ENCODE data around the gene JPT2.
"Not testable (repeated sequence)": the region's sequence is repeated elsewhere in the genome, so short reads cannot be mapped to it uniquely, and the experiment has no call there.

JPT2 gene

DNA sequence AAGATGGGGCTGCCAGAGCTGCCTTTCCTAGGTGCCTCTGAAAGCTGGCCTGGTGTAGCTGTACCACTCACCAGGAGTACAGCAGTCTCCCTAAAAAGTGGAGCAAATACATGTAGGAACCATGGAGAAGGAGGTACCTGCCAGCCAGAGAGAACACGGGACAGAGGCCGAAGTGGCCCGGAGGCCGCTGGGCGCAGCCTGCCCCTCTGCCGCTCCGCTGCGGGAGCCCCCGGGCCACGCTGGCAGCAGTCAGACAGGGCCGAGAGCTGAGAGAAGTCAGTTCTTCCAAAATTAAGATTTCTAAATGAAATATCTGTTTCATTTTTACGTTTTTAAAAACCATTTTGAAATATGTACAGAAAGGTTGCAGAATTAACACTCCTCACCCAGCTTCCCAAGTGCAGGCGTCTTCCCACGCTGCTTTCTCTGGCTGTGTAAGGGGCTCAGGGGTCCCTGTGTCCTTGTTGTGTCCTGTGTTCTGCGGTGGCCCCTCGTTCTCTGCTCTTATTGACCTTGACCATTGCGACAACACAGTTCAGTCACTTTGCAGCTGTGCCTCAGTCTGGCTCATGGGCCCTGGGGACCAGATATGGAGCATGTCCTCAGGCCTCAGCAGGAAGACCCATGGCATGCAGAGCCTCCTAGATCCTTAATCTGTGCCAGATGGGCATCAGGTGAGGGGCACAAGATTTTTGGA lies 32.9 kb downstream of the JPT2 start:
- DNase-seq = no peak

GRCh38 chr16:1712791-1713261 lies 34.7 kb downstream of the JPT2 start:
- DNase-seq = no peak

DNA sequence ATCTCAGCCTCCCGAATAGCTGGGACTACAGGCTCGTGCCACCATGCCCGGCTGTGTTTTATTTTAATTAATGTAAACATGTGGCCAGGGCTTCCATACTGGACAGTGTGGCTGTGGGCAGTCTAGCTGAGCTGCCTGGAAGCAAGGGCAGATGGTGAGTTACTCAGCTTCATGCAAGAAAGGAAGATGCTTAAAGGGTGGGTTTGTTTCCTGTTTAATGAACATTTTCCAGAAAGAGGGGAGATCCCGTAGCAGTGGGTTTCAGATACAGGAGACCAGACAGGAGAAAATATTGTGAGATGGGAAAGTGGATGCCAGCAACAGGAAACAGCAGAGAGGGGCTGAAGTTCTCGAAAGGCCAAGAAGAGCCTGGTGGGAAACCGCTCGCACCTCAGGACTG lies 35.3 kb downstream of the JPT2 start:
- no peak for DNase-seq

- DNase-seq = no peak
These were observed 35.9 kb downstream of the JPT2 start for GRCh38 chr16:1713933-1714332.

- no peak for DNase-seq
These were observed 37.1 kb downstream of the JPT2 start for GRCh38 chr16:1715220-1715619.

- DNase-seq = not testable (repeated sequence)
These were observed 40.2 kb downstream of the JPT2 start for GRCh38 chr16:1718236-1718635.

GRCh38 chr16:1719559-1720229 lies 41.6 kb downstream of the JPT2 start:
- DNase-seq = not testable (repeated sequence)

DNA sequence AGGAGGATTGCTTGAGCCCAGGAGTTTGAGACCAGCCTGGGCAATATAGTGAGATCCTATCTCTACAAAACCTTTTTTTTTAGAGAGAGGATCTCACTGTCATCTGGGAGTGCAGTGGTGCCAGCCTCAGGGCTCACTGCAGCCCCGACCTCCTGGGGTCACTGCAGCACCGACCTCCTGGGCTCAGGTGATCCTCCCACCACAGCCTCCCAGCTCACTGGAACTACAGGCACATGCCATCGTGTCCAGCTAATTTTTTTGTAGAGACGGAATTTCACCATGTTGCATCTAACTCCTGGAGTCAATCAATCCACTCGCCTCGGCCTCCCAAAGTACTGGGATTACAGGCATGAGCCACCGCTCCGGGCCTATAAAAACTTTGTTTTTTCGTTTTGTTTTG lies 43.3 kb downstream of the JPT2 start:
- no peak for DNase-seq

- peak; percentile 44 for DNase-seq
These were observed 45.5 kb downstream of the JPT2 start for GRCh38 chr16:1723450-1724147.

- DNase-seq = no peak
These were observed 46.4 kb downstream of the JPT2 start for GRCh38 chr16:1724491-1724890.

DNA sequence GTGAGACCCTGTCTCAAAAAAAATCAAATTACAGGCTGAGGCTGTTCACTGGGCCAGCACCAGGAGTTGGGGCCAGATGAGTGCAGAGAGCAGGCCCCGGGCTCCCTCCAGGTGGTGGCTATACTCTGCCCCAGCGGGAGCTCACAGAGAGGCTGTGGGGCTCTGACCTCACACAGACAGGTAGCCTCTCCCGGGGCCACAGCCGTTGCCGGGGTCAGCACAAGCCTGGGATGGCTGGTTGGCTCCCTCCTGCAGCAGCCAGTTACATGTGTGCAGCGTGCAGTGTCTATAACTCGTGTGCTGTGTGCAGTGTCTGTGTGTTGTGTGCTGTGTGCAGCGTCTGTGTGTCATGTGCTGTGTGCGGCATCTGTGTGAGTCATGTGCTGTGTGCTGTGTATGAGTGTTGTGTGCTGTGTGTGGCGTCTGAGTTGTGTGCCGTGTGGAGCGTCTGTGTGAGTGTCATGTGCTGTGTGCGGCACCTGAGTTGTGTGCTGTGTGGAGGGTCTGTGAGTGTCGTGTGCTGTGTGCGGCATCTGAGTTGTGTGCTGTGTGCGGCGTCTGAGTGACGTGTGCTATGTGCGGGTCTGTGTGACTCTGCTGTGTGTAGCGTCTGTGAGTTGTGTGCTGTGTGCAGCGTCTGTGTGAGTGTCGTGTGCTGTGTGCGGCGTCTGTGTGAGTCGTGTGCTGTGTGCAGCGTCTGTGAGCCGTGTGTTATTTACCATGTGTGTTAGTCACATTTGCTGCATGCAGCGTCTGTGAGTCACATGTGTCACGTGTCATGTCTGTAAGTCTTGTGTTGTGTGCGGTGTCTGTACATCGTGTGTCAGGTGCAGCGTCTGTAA lies 48.8 kb downstream of the JPT2 start:
- no peak for DNase-seq

GRCh38 chr16:1727651-1728624 lies 49.9 kb downstream of the JPT2 start:
- no peak for DNase-seq

DNA sequence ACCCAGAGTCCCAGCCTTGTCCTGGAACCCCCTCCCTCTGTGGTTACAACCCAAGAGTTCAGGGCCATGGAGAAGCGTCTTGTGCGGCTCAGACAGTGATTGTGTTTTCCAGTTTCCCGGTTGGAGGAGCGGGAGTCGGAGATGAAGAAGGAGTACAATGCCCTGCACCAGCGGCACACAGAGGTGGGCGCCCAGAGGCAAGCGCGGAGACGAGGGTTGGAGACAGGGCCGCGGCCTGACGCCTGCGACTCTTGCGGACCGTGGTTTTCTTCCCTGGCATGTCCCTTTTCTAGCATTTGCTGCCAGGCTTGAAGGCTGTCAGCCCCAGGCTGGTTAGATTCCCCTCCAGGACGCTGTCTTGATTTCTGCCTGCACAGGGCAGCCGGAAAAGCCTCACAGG lies 50.9 kb downstream of the JPT2 start:
- DNase-seq = no peak

DNA sequence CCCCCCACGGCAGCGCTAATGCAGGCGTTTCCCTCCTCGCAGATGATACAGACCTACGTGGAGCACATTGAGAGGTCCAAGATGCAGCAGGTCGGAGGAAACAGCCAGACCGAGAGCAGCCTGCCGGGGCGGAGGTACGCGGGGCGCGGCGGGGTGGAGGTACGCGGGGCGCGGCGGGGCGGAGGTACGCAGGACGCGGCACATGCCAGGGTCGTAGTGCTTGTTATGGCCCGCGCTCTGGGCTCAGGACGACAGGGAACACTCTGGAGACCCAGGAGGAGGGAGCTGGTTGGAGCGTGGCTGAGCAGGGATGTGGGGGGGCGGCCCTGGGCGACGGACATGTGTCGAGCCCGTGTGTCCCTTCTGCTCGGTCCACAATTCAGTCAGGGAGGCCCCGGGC lies 51.4 kb downstream of the JPT2 start:
- no peak for DNase-seq

DNA sequence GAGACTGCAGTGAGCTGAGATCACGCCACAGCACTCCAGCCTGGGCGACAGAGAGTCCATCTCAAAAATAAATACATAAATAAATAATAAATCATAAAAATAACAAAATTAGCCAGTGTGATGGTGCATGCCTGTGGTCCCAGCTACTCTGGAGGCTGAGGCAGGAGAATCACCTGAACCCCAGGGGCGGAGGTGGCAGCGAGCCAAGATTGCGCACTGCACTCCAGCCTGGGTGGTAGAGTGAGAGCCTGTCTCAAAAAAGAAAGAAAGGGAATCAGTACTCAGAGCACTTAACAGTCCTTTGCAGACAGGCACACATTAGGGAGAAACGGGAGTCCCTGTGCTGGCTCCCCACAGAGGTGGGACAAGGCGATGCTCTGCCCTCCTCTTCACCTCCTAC lies 53.0 kb downstream of the JPT2 start:
- DNase-seq = no peak

- no peak for DNase-seq
These were observed 53.5 kb downstream of the JPT2 start for GRCh38 chr16:1731603-1732002.

- DNase-seq = no peak
These were observed 54.0 kb downstream of the JPT2 start for GRCh38 chr16:1732071-1732470.

GRCh38 chr16:1732551-1732987 lies 54.5 kb downstream of the JPT2 start:
- not testable (repeated sequence) for DNase-seq

DNA sequence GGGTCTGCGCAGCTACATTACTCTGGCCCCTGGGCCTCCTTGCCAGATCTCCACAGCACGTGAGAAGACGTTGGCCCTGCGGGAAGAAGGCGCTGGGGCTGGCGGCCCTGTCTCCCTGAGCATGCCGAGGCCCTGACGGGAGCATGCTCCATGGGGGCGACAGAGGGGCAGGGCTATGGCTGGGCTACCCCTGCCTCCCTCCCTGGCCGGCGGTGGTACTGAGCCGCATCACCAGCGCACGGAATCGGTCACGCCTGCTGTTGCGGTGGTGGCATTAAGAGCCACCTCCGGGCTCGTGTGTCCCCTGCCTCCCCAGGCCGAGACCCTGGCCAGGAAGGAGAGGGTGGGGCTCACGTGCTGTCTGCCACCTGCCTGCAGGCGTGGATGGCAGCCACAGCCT lies 56.0 kb downstream of the JPT2 start:
- DNase-seq = no peak

DNA sequence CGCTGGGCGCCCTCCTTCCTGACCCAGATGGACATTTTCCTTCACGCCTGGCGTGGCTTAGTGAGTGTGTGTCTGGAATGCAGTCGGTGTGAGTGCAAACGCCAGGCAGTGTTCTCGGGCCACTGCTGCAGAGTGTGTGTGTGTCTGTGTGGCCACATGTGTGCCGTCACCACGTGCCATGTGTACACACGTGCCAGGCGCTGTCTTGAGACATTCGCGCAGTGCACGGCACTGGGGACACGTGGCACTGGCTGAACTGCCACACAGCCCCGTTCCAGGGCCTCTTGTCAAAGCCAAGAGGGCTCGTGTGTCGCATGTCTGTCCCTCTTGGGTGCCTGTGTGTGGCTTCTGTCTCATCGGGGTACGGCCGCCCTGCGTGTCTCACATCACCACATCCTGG lies 56.7 kb downstream of the JPT2 start:
- no peak for DNase-seq

GRCh38 chr16:1740234-1740633 lies 62.2 kb downstream of the JPT2 start:
- no peak for DNase-seq

All from KG1 (cell line).